ENCODE data around the gene DYRK2. TPM values are rescaled to one million over a fixed set of nuclear protein-coding genes. Genes with fewer than 3 reads are reported as not detected.

The DYRK2 gene
- total and polyA plus RNA-seq, 2 experiments from 2014 or later = 7.1 to 34.1 TPM

DNA sequence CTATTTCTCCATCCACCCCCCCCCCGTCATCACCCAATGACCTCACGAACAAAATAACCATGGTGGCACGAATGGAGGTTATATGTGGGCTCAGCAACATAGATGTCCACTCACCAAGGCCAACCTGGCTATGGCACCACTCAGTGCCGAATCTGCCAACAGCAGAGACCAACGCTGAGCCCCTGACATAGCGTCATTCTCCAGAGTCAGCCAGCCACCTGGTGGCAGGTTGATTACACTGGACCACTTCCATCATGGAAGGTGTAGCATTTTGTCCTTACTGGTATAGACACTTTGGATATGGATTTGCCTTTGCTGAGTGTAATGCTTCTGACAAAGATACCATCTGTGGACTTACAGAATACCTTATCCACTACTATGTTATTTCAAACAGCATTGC, 24.2 kb upstream of the DYRK2 start:
- ATAC-seq = no peak; the same call in 2 of the 3 replicates
- TF ChIP-seq NANOG (IDR thresholded peaks at IDR 0.05; ENCODE audit: borderline replicate concordance) = no peak
- TF ChIP-seq ZNF114 (CRISPR knock-in tag; IDR thresholded peaks at IDR 0.05) = no peak
- TF ChIP-seq, protein P1, sequence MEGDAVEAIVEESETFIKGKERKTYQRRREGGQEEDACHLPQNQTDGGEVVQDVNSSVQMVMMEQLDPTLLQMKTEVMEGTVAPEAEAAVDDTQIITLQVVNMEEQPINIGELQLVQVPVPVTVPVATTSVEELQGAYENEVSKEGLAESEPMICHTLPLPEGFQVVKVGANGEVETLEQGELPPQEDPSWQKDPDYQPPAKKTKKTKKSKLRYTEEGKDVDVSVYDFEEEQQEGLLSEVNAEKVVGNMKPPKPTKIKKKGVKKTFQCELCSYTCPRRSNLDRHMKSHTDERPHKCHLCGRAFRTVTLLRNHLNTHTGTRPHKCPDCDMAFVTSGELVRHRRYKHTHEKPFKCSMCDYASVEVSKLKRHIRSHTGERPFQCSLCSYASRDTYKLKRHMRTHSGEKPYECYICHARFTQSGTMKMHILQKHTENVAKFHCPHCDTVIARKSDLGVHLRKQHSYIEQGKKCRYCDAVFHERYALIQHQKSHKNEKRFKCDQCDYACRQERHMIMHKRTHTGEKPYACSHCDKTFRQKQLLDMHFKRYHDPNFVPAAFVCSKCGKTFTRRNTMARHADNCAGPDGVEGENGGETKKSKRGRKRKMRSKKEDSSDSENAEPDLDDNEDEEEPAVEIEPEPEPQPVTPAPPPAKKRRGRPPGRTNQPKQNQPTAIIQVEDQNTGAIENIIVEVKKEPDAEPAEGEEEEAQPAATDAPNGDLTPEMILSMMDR (conservative IDR thresholded peaks at IDR 0.05; ENCODE audit: low read depth in 2 of 2) = peak; percentile 43 to 74

DNA sequence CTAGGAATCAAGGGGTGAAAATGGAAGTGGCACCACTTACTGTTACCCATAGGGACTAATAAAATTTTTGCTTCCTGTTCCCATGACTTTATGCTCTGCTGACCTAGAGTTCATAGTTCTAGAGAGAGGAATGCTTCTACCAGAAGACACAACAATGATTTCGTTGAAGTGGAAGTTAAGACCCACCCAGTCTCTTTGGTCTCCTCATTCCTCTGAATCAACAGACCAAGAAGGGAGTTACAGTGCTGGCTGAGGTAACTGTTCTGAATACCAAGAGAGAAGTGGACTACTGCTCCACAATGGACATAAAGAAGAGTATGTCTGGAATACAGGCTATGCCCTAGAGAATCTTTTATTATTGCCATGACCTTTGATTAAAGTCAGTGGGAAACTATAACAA, 23.5 kb upstream of the DYRK2 start:
- Histone ChIP-seq H3F3A (replicated peaks; ENCODE audit: low read depth) (no peaks in the 10 kb centered on the region), H3K27me3 (ENCODE audit: insufficient read depth) (no peaks in the 10 kb centered on the region), H4K20me1 (replicated peaks; ENCODE audit: insufficient read depth) (no peaks in the 10 kb centered on the region), H3K4me3 (no peak overlapping the region), H3K27ac (ENCODE audit: low read depth) (no peak overlapping the region), H3K9me2 (ENCODE audit: insufficient read depth) (0 out of 2 replicates have a peak, but pooled peaks cover 14% of the 10 kb centered on the region), H3K4me2 (no peak overlapping the region), H3K36me3 (ENCODE audit: insufficient read depth) (no peaks in the 10 kb centered on the region), H3K4me1 (ENCODE audit: insufficient read depth) (peaks cover 3% of the 10 kb centered on the region; the same call in 1 of the 2 replicates), H3K79me2 (replicated peaks; ENCODE audit: insufficient read depth) (no peaks in the 10 kb centered on the region), H2AFZ (no peak overlapping the region)
- no peak for DNase-seq (ENCODE audit: low spot score)
- H3K4me3 Mint-ChIP-seq = no peak overlapping the region
- H3K27ac Mint-ChIP-seq = no peak overlapping the region
- H3K36me3 Mint-ChIP-seq (ENCODE audit: low read depth) = no peaks in the 10 kb centered on the region
- no peak for ATAC-seq
- no peaks in the 10 kb centered on the region for H3K9me3 Mint-ChIP-seq
- H3K4me1 Mint-ChIP-seq = peaks cover 16% of the 10 kb centered on the region
- H3K27me3 Mint-ChIP-seq (ENCODE audit: insufficient read depth, low read depth, poor library complexity) = peaks cover 2% of the 10 kb centered on the region
- no peak for TF ChIP-seq EZH2 (IDR thresholded peaks at IDR 0.05; ENCODE audit: low read depth, unreplicated experiment)
- no peak for TF ChIP-seq NANOG (IDR thresholded peaks at IDR 0.05; ENCODE audit: borderline replicate concordance)
- TF ChIP-seq, protein P2, sequence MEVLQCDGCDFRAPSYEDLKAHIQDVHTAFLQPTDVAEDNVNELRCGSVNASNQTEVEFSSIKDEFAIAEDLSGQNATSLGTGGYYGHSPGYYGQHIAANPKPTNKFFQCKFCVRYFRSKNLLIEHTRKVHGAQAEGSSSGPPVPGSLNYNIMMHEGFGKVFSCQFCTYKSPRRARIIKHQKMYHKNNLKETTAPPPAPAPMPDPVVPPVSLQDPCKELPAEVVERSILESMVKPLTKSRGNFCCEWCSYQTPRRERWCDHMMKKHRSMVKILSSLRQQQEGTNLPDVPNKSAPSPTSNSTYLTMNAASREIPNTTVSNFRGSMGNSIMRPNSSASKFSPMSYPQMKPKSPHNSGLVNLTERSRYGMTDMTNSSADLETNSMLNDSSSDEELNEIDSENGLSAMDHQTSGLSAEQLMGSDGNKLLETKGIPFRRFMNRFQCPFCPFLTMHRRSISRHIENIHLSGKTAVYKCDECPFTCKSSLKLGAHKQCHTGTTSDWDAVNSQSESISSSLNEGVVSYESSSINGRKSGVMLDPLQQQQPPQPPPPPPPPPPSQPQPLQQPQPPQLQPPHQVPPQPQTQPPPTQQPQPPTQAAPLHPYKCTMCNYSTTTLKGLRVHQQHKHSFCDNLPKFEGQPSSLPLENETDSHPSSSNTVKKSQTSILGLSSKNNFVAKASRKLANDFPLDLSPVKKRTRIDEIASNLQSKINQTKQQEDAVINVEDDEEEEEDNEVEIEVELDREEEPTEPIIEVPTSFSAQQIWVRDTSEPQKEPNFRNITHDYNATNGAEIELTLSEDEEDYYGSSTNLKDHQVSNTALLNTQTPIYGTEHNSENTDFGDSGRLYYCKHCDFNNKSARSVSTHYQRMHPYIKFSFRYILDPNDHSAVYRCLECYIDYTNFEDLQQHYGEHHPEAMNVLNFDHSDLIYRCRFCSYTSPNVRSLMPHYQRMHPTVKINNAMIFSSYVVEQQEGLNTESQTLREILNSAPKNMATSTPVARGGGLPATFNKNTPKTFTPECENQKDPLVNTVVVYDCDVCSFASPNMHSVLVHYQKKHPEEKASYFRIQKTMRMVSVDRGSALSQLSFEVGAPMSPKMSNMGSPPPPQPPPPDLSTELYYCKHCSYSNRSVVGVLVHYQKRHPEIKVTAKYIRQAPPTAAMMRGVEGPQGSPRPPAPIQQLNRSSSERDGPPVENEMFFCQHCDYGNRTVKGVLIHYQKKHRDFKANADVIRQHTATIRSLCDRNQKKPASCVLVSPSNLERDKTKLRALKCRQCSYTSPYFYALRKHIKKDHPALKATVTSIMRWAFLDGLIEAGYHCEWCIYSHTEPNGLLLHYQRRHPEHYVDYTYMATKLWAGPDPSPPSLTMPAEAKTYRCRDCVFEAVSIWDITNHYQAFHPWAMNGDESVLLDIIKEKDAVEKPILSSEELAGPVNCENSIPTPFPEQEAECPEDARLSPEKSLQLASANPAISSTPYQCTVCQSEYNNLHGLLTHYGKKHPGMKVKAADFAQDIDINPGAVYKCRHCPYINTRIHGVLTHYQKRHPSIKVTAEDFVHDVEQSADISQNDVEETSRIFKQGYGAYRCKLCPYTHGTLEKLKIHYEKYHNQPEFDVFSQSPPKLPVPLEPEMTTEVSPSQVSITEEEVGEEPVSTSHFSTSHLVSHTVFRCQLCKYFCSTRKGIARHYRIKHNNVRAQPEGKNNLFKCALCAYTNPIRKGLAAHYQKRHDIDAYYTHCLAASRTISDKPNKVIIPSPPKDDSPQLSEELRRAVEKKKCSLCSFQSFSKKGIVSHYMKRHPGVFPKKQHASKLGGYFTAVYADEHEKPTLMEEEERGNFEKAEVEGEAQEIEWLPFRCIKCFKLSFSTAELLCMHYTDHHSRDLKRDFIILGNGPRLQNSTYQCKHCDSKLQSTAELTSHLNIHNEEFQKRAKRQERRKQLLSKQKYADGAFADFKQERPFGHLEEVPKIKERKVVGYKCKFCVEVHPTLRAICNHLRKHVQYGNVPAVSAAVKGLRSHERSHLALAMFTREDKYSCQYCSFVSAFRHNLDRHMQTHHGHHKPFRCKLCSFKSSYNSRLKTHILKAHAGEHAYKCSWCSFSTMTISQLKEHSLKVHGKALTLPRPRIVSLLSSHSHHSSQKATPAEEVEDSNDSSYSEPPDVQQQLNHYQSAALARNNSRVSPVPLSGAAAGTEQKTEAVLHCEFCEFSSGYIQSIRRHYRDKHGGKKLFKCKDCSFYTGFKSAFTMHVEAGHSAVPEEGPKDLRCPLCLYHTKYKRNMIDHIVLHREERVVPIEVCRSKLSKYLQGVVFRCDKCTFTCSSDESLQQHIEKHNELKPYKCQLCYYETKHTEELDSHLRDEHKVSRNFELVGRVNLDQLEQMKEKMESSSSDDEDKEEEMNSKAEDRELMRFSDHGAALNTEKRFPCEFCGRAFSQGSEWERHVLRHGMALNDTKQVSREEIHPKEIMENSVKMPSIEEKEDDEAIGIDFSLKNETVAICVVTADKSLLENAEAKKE (CRISPR knock-in tag; IDR thresholded peaks at IDR 0.05) = no peak
- no peak for TF ChIP-seq CREB1 (CRISPR knock-in tag; IDR thresholded peaks at IDR 0.05; ENCODE audit: low read depth)
- no peak for TF ChIP-seq STAT1 (IDR thresholded peaks at IDR 0.05; ENCODE audit: unreplicated experiment)
- TF ChIP-seq, protein P3, sequence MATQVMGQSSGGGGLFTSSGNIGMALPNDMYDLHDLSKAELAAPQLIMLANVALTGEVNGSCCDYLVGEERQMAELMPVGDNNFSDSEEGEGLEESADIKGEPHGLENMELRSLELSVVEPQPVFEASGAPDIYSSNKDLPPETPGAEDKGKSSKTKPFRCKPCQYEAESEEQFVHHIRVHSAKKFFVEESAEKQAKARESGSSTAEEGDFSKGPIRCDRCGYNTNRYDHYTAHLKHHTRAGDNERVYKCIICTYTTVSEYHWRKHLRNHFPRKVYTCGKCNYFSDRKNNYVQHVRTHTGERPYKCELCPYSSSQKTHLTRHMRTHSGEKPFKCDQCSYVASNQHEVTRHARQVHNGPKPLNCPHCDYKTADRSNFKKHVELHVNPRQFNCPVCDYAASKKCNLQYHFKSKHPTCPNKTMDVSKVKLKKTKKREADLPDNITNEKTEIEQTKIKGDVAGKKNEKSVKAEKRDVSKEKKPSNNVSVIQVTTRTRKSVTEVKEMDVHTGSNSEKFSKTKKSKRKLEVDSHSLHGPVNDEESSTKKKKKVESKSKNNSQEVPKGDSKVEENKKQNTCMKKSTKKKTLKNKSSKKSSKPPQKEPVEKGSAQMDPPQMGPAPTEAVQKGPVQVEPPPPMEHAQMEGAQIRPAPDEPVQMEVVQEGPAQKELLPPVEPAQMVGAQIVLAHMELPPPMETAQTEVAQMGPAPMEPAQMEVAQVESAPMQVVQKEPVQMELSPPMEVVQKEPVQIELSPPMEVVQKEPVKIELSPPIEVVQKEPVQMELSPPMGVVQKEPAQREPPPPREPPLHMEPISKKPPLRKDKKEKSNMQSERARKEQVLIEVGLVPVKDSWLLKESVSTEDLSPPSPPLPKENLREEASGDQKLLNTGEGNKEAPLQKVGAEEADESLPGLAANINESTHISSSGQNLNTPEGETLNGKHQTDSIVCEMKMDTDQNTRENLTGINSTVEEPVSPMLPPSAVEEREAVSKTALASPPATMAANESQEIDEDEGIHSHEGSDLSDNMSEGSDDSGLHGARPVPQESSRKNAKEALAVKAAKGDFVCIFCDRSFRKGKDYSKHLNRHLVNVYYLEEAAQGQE (IDR thresholded peaks at IDR 0.05; ENCODE audit: unreplicated experiment) = no peak
- TF ChIP-seq ZNF331 (CRISPR knock-in tag; IDR thresholded peaks at IDR 0.05; ENCODE audit: low read depth) = no peak
- no peak for TF ChIP-seq JUNB (IDR thresholded peaks at IDR 0.05; ENCODE audit: unreplicated experiment)

More for the DNA sequence above, 24.2 kb upstream of the DYRK2 start:
- Histone ChIP-seq H3K79me2 (replicated peaks; ENCODE audit: insufficient read depth) (no peaks in the 10 kb centered on the region), H3K27me3 (ENCODE audit: insufficient read depth) (no peaks in the 10 kb centered on the region), H3K4me3 (no peak overlapping the region), H3K27ac (ENCODE audit: low read depth) (no peak overlapping the region), H3F3A (replicated peaks; ENCODE audit: low read depth) (no peaks in the 10 kb centered on the region), H3K36me3 (ENCODE audit: insufficient read depth) (no peaks in the 10 kb centered on the region), H3K4me2 (no peak overlapping the region), H3K4me1 (ENCODE audit: insufficient read depth) (no peaks in the 10 kb centered on the region), H2AFZ (no peak overlapping the region), H3K9me2 (ENCODE audit: insufficient read depth) (0 out of 2 replicates have a peak, but pooled peaks cover 14% of the 10 kb centered on the region), H4K20me1 (replicated peaks; ENCODE audit: insufficient read depth) (no peaks in the 10 kb centered on the region)
- Mint-ChIP-seq H3K27me3 (ENCODE audit: insufficient read depth, low read depth, poor library complexity) (peaks cover under 1% of the 10 kb centered on the region), H3K4me1 (peaks cover 10% of the 10 kb centered on the region), H3K27ac (no peak overlapping the region), H3K4me3 (no peak overlapping the region), H3K36me3 (ENCODE audit: low read depth) (no peaks in the 10 kb centered on the region), H3K9me3 (no peaks in the 10 kb centered on the region)
- DNase-seq (ENCODE audit: low spot score) = peak; percentile 35

Measured in GM23338 (cell line).